HG03571 (cell line): ENCODE results near the gene TSHZ3.

Experiments used
- ATAC-seq: cut with Tn5 transposase; IDR thresholded peaks from one replicate; pipeline ENCODE4 v1.9.1; 2021; ENCODE audit not compliant: unreplicated experiment

The TSHZ3 gene

GRCh38 chr19:31268751-31269383, 80.4 kb downstream of the TSHZ3 start:
- no peak for ATAC-seq

- ATAC-seq: no peak
Measured at GRCh38 chr19:31266731-31267130, 82.5 kb downstream of the TSHZ3 start.

GRCh38 chr19:31266196-31266595, 83.0 kb downstream of the TSHZ3 start:
- no peak for ATAC-seq

- no peak for ATAC-seq
Measured at GRCh38 chr19:31264041-31264778, 85.0 kb downstream of the TSHZ3 start.

- no peak for ATAC-seq
Measured at GRCh38 chr19:31263328-31263727, 85.9 kb downstream of the TSHZ3 start.

GRCh38 chr19:31262725-31263191, 86.5 kb downstream of the TSHZ3 start:
- no peak for ATAC-seq

GRCh38 chr19:31261603-31262212, 87.5 kb downstream of the TSHZ3 start:
- no peak for ATAC-seq

- ATAC-seq: no peak
Measured at GRCh38 chr19:31261019-31261602, 88.1 kb downstream of the TSHZ3 start.

GRCh38 chr19:31260171-31260933, 88.9 kb downstream of the TSHZ3 start:
- ATAC-seq: no peak

- no peak for ATAC-seq
Measured at GRCh38 chr19:31258211-31259052, 90.8 kb downstream of the TSHZ3 start.

- no peak for ATAC-seq
Measured at GRCh38 chr19:31257426-31258130, 91.7 kb downstream of the TSHZ3 start.

- no peak for ATAC-seq
Measured at GRCh38 chr19:31257025-31257424, 92.2 kb downstream of the TSHZ3 start.

- ATAC-seq: no peak
Measured at GRCh38 chr19:31256593-31256960, 92.7 kb downstream of the TSHZ3 start.

GRCh38 chr19:31255831-31256592, 93.2 kb downstream of the TSHZ3 start:
- ATAC-seq: no peak

GRCh38 chr19:31255174-31255799, 93.9 kb downstream of the TSHZ3 start:
- ATAC-seq: no peak

- no peak for ATAC-seq
Measured at GRCh38 chr19:31254611-31255010, 94.6 kb downstream of the TSHZ3 start.

GRCh38 chr19:31254180-31254551, 95.1 kb downstream of the TSHZ3 start:
- no peak for ATAC-seq

GRCh38 chr19:31253526-31254179, 95.6 kb downstream of the TSHZ3 start:
- ATAC-seq: no peak
